ENCODE results near the gene PTGDS.

The PTGDS gene

GRCh38 chr9:136952321-136952850 lies 24.9 kb upstream of the PTGDS start:
- H3K27me3 Mint-ChIP-seq, result peaks cover 29% of the 10 kb centered on the region
- no peak for ATAC-seq
- H3K9me3 Mint-ChIP-seq, result peaks cover 5% of the 10 kb centered on the region
- H3K36me3 Mint-ChIP-seq, result peaks cover 6% of the 10 kb centered on the region
- H3K27ac Mint-ChIP-seq, result no peak overlapping the region
- H3K4me1 Mint-ChIP-seq, result peaks cover 14% of the 10 kb centered on the region
- H3K4me3 Mint-ChIP-seq, result no peak overlapping the region

GRCh38 chr9:136952876-136953770 lies 24.2 kb upstream of the PTGDS start:
- ATAC-seq, result no peak
- Mint-ChIP-seq H3K9me3 (peaks cover 5% of the 10 kb centered on the region), H3K4me1 (peaks cover 14% of the 10 kb centered on the region)

GRCh38 chr9:136953771-136954269 lies 23.5 kb upstream of the PTGDS start:
- peaks cover 5% of the 10 kb centered on the region for H3K9me3 Mint-ChIP-seq
- H3K27ac Mint-ChIP-seq, result no peak overlapping the region
- peaks cover 14% of the 10 kb centered on the region for H3K4me1 Mint-ChIP-seq
- H3K4me3 Mint-ChIP-seq, result no peak overlapping the region
- no peak for ATAC-seq
- peaks cover 36% of the 10 kb centered on the region for H3K27me3 Mint-ChIP-seq
- H3K36me3 Mint-ChIP-seq, result peaks cover 6% of the 10 kb centered on the region

More at GRCh38 chr9:136952876-136953770, 24.2 kb upstream of the PTGDS start:
- Mint-ChIP-seq H3K36me3 (peaks cover 6% of the 10 kb centered on the region), H3K27me3 (peaks cover 29% of the 10 kb centered on the region), H3K4me3 (no peak overlapping the region), H3K27ac (no peak overlapping the region)

- H3K4me1 Mint-ChIP-seq, result peaks cover 10% of the 10 kb centered on the region
- no peak overlapping the region for H3K4me3 Mint-ChIP-seq
- no peak for ATAC-seq
- H3K27ac Mint-ChIP-seq, result no peak overlapping the region
- peaks cover 42% of the 10 kb centered on the region for H3K27me3 Mint-ChIP-seq
- peaks cover 5% of the 10 kb centered on the region for H3K9me3 Mint-ChIP-seq
- peaks cover 6% of the 10 kb centered on the region for H3K36me3 Mint-ChIP-seq
These were observed 22.8 kb upstream of the PTGDS start for GRCh38 chr9:136954270-136955083.

- Mint-ChIP-seq H3K36me3 (peaks cover 6% of the 10 kb centered on the region), H3K9me3 (peaks cover 5% of the 10 kb centered on the region), H3K27me3 (peaks cover 42% of the 10 kb centered on the region), H3K27ac (no peak overlapping the region), H3K4me3 (no peak overlapping the region), H3K4me1 (peaks cover 2% of the 10 kb centered on the region)
- ATAC-seq, result no peak
These were observed 21.9 kb upstream of the PTGDS start for GRCh38 chr9:136955202-136955942.

GRCh38 chr9:136955943-136956335 lies 21.4 kb upstream of the PTGDS start:
- Mint-ChIP-seq H3K4me1 (no peaks in the 10 kb centered on the region), H3K9me3 (peaks cover 5% of the 10 kb centered on the region), H3K27me3 (peaks cover 42% of the 10 kb centered on the region), H3K4me3 (no peak overlapping the region), H3K27ac (no peak overlapping the region), H3K36me3 (peaks cover 6% of the 10 kb centered on the region)
- ATAC-seq, result no peak

GRCh38 chr9:136956604-136957003 lies 20.7 kb upstream of the PTGDS start:
- Mint-ChIP-seq H3K9me3 (peaks cover 5% of the 10 kb centered on the region), H3K4me3 (no peak overlapping the region)

GRCh38 chr9:136957461-136957860 lies 19.8 kb upstream of the PTGDS start:
- Mint-ChIP-seq H3K4me3 (no peak overlapping the region), H3K9me3 (peaks cover 5% of the 10 kb centered on the region), H3K4me1 (no peaks in the 10 kb centered on the region), H3K27ac (no peak overlapping the region), H3K36me3 (peaks cover 6% of the 10 kb centered on the region), H3K27me3 (peaks cover 42% of the 10 kb centered on the region)
- ATAC-seq, result no peak

More at GRCh38 chr9:136956604-136957003, 20.7 kb upstream of the PTGDS start:
- ATAC-seq, result no peak
- H3K36me3 Mint-ChIP-seq, result peaks cover 6% of the 10 kb centered on the region
- no peaks in the 10 kb centered on the region for H3K4me1 Mint-ChIP-seq
- H3K27me3 Mint-ChIP-seq, result peaks cover 42% of the 10 kb centered on the region
- no peak overlapping the region for H3K27ac Mint-ChIP-seq

GRCh38 chr9:136957901-136958300 lies 19.4 kb upstream of the PTGDS start:
- peaks cover 42% of the 10 kb centered on the region for H3K27me3 Mint-ChIP-seq
- H3K36me3 Mint-ChIP-seq, result peaks cover 6% of the 10 kb centered on the region
- H3K4me1 Mint-ChIP-seq, result no peaks in the 10 kb centered on the region
- no peak overlapping the region for H3K27ac Mint-ChIP-seq
- no peak for ATAC-seq
- H3K9me3 Mint-ChIP-seq, result peaks cover 5% of the 10 kb centered on the region
- H3K4me3 Mint-ChIP-seq, result no peak overlapping the region

GRCh38 chr9:136958473-136958872 lies 18.8 kb upstream of the PTGDS start:
- Mint-ChIP-seq H3K4me1 (no peaks in the 10 kb centered on the region), H3K9me3 (peaks cover 5% of the 10 kb centered on the region), H3K36me3 (peaks cover 6% of the 10 kb centered on the region), H3K27me3 (peaks cover 42% of the 10 kb centered on the region), H3K4me3 (no peak overlapping the region), H3K27ac (no peak overlapping the region)
- no peak for ATAC-seq

GRCh38 chr9:136958898-136959850 lies 18.1 kb upstream of the PTGDS start:
- Mint-ChIP-seq H3K27me3 (peaks cover 42% of the 10 kb centered on the region), H3K27ac (no peak overlapping the region), H3K4me3 (no peak overlapping the region), H3K9me3 (peaks cover 5% of the 10 kb centered on the region), H3K4me1 (no peaks in the 10 kb centered on the region), H3K36me3 (peaks cover 6% of the 10 kb centered on the region)
- ATAC-seq, result no peak

GRCh38 chr9:136960212-136960937 lies 16.9 kb upstream of the PTGDS start:
- no peak overlapping the region for H3K27ac Mint-ChIP-seq
- H3K4me3 Mint-ChIP-seq, result no peak overlapping the region

GRCh38 chr9:136960938-136961275 lies 16.4 kb upstream of the PTGDS start:
- H3K4me3 Mint-ChIP-seq, result no peak overlapping the region
- H3K27ac Mint-ChIP-seq, result no peak overlapping the region
- H3K27me3 Mint-ChIP-seq, result peaks cover 30% of the 10 kb centered on the region
- H3K4me1 Mint-ChIP-seq, result peaks cover 5% of the 10 kb centered on the region
- peaks cover 6% of the 10 kb centered on the region for H3K36me3 Mint-ChIP-seq
- ATAC-seq, result no peak
- peaks cover 5% of the 10 kb centered on the region for H3K9me3 Mint-ChIP-seq

More at GRCh38 chr9:136960212-136960937, 16.9 kb upstream of the PTGDS start:
- H3K9me3 Mint-ChIP-seq, result peaks cover 5% of the 10 kb centered on the region
- peaks cover 6% of the 10 kb centered on the region for H3K36me3 Mint-ChIP-seq
- no peaks in the 10 kb centered on the region for H3K4me1 Mint-ChIP-seq
- ATAC-seq, result no peak
- peaks cover 30% of the 10 kb centered on the region for H3K27me3 Mint-ChIP-seq

All from stimulated activated memory B cell treated with anti-CD40 and anti-IgM and Interleukin-4, amounts not matched to agents 10 μg/mL and 1 μg/mL and 100 μg/mL, for 72 hours (primary cell).